ENCODE data around the gene CA10.

CA10 gene

GRCh38 chr17:51668963-51669246 lies 489.6 kb downstream of the CA10 start:
- DNase-seq: no peak

DNA sequence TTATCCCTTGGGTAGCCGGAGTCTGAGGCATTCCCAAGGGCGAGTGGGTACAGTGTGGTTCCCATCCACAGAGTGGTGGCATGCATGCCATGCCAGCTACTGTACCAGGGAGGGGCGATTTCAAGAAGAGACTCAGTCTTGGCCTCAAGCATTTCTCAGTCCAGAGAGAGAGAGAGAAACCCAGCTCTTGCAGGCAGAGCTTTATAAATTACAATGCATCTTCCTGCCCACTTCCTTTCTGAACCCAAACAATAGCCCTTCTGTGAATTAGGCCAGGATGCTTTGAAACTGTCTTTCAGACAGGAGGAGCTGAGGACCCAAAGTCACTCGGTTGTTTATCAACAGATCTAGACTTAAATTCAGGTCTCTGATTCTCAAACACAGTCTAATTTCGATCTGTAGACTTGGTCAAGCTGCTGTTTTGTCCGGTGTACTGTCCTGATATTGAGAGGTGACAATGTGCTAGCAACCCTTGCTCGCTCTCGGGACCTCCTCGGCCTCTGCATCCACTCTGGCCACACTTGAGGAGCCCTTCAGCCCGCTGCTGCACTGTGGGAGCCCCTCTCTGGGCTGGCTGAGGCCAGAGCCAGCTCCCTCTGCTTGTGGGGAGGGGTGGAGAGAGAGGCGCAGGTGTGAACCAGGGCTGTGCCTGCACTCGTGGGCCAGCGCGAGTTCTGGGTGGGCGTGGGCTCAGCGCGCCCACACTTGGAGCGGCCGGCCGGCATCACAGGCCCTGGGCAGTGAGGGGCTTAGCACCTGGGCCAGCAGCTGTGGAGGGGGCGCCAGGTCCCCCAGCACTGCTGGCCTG lies 490.2 kb downstream of the CA10 start:
- DNase-seq: no peak

DNA sequence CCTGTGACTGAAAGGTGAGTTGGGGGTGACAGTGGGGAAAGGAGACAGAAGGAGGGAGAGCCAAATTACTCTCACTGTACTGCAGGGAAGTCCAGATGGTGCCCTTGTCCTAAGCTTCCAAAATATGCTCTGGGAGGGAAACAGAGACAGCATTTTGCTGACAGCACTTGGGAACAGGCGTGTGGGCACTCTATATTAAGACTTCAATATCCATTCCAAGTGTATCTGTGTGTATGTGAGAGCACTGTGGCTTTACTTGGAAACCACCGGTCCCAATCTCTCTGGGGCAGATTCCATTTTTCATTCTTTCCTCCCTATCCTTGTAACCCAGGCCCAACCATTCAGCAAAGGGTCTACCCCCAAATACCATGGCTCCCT lies 490.8 kb downstream of the CA10 start:
- DNase-seq: no peak

GRCh38 chr17:51666971-51667705 lies 491.4 kb downstream of the CA10 start:
- no peak for DNase-seq

GRCh38 chr17:51662204-51663056 lies 496.1 kb downstream of the CA10 start:
- DNase-seq: no peak

GRCh38 chr17:51661403-51661802 lies 497.1 kb downstream of the CA10 start:
- DNase-seq: no peak

DNA sequence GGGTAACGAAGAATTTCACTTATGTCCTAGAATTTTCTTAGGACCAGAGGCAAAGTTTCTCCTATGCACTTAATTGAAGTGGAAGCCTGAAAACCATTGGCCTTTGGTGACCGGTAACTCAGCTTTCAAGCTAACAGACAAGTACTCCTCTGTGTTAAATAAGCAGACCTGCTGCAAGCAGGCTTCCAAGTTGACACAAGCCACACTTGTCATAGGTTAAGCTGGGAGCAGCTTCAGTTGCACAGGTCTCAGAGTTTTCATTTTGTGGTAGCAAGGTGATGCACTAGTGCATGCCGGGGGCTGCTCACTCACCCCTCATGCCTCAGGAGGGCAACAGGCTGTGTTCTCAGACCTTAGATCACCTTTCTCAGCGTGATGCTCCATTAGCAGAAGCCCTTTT lies 498.2 kb downstream of the CA10 start:
- no peak for DNase-seq

DNA sequence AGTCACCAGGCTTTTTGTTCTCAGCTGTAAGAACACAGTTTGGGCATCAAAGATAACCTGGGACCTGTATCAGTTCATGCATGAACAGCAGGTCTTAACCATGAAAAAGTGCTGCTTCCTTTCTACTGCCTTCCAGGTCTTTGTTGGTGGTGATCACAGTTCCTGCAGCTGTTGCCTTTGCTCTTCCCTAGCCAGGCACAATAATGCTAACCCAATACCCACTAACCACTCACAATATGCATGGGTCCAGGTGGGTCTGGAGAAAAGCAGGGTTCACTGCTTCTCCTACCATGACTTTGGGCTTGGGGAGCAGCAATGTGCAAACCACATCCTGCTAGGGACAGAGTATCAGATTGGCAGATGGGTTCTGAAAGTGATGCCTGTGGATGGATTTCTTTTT lies 501.3 kb downstream of the CA10 start:
- DNase-seq: no peak

- no peak for DNase-seq
Measured at GRCh38 chr17:51653878-51654277, 504.6 kb downstream of the CA10 start.

GRCh38 chr17:51652529-51652928 lies 506.0 kb downstream of the CA10 start:
- DNase-seq: no peak

DNA sequence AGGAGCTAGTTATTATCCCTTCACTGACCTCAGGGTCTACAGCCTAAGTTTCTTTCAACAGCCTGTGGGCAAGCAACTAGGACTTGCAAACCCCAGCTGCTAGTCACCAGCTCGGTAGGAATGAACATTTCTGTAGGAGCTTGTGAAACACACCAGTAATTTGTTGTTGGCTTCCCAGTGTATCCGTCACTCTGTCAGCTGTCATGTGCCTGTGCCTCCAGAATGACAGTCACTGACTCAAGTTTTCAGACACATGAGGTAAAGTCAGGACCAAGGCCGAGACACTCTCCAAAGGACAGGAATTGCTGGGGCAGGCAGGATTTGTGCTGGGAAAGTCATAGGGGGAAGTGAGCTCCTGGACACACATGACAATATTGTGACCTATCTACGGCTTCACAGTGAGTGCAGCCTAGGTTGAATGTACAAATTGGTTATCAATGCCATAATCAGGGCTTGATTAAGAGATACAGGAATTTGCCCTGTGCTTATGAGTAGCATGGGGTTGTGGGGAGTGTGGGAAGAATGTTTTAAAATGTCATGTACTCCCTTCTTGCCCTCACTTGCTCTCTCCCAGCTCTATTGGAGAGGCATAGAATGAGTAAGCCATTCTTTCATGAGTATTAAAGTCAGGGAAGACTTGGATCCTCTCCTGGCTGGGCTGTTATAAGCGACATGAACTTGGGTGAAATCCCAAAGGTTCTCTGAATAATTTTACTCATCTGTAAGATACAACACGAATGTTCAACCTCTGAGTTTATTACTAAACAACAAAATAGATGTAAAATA lies 506.8 kb downstream of the CA10 start:
- DNase-seq: no peak

- DNase-seq: no peak
Measured at GRCh38 chr17:51650772-51651171, 507.7 kb downstream of the CA10 start.

- no peak for DNase-seq
Measured at GRCh38 chr17:51650202-51650601, 508.3 kb downstream of the CA10 start.

DNA sequence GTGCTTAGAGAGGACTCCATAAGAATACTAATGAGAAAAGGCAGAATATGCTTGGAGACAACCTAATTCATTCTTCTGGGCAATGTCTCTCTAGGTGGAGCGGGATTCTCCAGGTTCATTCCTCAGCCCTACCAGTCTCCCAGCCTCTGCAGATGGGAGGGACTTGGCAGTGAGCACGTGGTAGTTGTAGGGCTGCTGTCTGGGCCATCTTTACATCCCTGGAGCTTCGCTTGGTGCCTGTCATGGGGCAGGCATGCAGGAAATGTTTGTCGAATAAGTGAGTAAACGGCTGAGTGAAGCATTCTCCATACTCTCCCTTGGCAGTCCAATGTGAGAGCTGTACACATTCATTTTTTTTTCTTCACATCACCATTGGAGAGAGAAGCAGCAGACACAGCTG lies 510.7 kb downstream of the CA10 start:
- DNase-seq: no peak

GRCh38 chr17:51647067-51647466 lies 511.4 kb downstream of the CA10 start:
- DNase-seq: no peak

GRCh38 chr17:51646539-51646938 lies 512.0 kb downstream of the CA10 start:
- DNase-seq: no peak

DNA sequence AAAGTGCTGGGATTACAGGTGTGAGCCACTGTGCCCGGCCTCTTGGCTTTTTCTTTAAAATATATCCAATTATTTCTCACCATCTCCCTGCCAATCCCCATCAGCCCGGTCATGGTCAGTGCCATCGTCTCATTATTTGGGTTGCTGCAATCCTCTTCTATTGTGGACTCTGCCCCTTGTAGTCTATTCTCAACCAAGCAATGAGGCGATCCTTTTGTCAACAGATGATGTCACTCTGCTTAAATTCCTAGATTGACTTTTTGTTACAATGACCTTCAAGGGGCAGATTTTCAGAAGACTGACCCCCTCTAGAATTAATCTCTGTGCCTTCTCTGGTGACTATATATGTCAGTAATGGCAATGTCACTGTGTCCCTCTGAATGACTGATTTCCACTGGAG lies 513.5 kb downstream of the CA10 start:
- no peak for DNase-seq

DNA sequence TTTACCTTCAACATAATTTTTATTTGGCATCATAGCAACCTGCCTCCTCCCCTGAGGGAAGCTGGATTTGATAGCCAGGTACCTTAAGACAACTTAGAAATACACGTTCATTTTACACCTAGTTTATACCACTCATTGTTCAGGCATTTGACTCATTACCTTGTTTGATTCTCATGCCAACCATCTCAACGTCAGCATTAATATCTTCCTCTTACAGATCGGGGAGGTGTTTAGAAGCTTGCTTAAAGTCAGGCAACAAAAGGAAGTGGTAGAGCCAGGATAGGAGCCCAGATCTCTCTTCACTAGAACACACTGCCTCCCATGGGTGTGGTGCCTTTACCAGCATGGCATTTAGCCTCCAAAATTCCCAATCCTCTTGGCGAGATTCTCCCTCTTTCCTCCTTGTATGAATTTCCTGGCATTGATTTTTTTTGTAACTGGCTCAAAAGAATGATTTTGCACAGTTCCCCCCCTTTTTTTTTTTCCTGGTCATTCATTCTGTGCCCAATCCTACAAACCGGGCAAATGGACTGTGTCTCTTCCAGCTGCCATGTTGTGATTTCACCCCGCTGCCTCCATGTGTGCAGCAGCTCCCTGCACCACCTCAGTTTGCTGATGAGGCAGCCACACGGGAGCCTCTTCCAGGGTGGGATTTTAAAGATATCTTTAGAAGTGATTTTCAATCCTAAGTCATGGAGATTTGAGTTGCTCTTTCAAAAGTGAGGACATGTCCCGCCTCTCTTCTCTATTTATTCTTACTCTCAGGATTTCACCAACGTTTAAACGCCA lies 514.6 kb downstream of the CA10 start:
- no peak for DNase-seq

DNA sequence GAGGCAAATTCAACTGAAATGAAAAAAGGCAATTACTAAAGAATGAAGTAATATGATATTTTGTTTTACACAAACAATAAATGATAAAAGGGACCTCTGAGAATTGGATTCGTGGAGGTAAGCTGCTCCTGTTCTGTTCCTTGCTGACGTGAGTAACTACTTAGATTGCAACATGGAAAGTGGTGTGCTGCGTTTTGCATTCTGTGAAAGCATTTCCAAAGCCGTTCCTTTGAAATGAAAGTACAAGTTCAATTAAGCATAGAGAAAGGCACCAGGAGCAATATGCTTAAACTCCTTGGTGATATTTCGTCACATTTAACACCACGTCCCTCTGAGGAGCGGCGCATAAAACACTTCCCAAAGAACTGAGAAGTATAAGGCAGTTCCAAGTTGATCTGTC lies 516.5 kb downstream of the CA10 start:
- no peak for DNase-seq

DNA sequence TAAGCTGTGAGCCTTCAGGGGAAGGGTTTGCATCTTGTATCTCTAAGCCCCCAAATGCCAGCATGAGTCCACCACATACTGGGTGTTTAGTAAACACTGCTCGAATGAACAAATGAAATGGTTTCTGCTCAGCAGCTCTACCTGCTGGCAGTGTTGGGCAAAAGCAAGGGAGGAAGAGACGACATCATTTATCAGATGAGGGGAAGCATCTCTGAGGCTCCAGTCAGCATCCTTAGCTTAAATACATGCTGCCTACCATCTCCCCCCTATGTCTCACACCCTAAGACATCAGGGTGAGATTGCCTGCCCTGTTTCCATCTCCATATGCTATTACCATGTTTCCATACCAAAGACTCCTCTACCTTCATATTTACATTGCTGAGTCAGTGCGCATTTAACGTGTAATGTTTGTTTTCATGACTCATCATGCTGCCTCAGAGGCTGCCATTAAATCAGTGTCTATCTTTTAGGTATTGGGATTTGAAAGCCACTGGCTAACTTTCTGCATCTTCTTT lies 518.3 kb downstream of the CA10 start:
- DNase-seq: no peak

GRCh38 chr17:51638971-51639370 lies 519.5 kb downstream of the CA10 start:
- no peak for DNase-seq

DNA sequence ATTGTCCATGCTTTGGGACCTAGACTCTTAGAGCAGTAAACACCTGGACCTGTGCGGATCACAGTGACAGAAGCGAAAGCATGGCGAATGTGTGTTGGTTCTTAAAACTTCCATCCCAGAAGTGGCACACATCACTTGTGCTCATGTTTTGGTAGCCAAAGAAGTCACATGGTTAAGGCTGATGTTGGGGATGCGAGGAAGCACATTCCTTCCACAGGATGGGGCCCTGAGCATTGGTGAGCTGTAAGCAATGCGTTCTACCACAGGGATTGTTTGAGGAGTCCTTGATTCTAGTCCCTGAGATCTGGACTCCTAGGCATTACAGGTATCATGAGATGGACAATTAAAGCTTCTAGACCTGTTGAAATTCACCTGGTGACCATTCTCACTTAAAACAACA lies 522.2 kb downstream of the CA10 start:
- DNase-seq: no peak

Data from MV-4-11 (cell line).